Esophagus muscularis mucosa (tissue), 4 donors: ENCODE measurements around the gene KDM4D. TPM values are rescaled to one million over a fixed set of nuclear protein-coding genes. Genes with fewer than 3 reads are reported as not detected.

Experiments used
- DNase-seq: peaks from one replicate; pipeline ENCODE4 v3.0.0-alpha.2; 2017; ENCODE audit errors: extremely low spot score
- H3K27ac ChIP-seq, 4 donors: fragments of 200-600 bp; sonication (generic); replicated peaks in 1 of 4; 1 replicate in 3 of 4; 2 replicates in 1 of 4; pipeline ENCODE4 v1.5.1; 2016 to 2019; ENCODE audit warnings: mild to moderate bottlenecking in 1 of 4
- H3K27me3 ChIP-seq, 4 donors: fragments of 200-600 bp; sonication (generic); one replicate each; pipeline versions ENCODE4 v1.5.1 to v1.6.0; 2016 to 2019
- H3K36me3 ChIP-seq, 4 donors: fragments of 200-600 bp; sonication (generic); one replicate each; pipeline ENCODE4 v1.5.1; 2016 to 2019
- H3K4me1 ChIP-seq, 4 donors: fragments of 200-600 bp; sonication (generic); one replicate each; pipeline ENCODE4 v1.5.1; 2016 to 2019
- H3K4me3 ChIP-seq, 4 donors: fragments of 200-600 bp; sonication (generic); 1 replicate in 2 of 4; 2 replicates in 2 of 4; pipeline ENCODE4 v1.5.1; 2016 to 2019; ENCODE audit warnings: mild to moderate bottlenecking in 4 of 4, moderate library complexity in 1 of 4
- H3K9me3 ChIP-seq, 4 donors: fragments of 200-600 bp; sonication (generic); 1 replicate in 3 of 4; 2 replicates in 1 of 4; pipeline ENCODE4 v1.5.1; 2016 to 2019
- CTCF ChIP-seq, 3 experiments: fragments of 200-600 bp in 2 of 3; fragments of 450-650 bp in 1 of 3; sonication (generic) in 2 of 3; IDR thresholded peaks; one replicate each; pipeline ENCODE4 v1.5.1; 2017 to 2019; ENCODE audit warnings: antibody characterized with exemption in 3 of 3, mild to moderate bottlenecking in 2 of 3, moderate library complexity in 1 of 3
- EP300 ChIP-seq: sonication (generic); formaldehyde crosslinking; IDR thresholded peaks from one replicate; pipeline ENCODE4 v1.6.1; 2017; ENCODE audit warnings: antibody characterized with exemption
- POLR2A ChIP-seq: fragments of 450-650 bp; IDR thresholded peaks from one replicate; pipeline ENCODE4 v1.6.1; 2017; ENCODE audit warnings: antibody characterized with exemption, moderate library complexity, mild to moderate bottlenecking, low read depth
- POLR2AphosphoS5 ChIP-seq, 2 donors: sonication (generic); formaldehyde crosslinking; IDR thresholded peaks; one replicate each; pipeline ENCODE4 v1.6.1; 2017; ENCODE audit warnings: antibody characterized with exemption in 2 of 2
- WGBS: methylation state at CpG from one replicate; pipeline ENCODE4 v1.1.5; 2018; 5-methylcytosine and 5-hydroxymethylcytosine counted together
- intact Hi-C: fragments of 100-400 bp; cut with DNase I; formaldehyde crosslinking; loops from one replicate; pipeline ENCODE4 v1.15.1; 2023
- total RNA-seq, 4 donors: library from RNA; depleted of rRNA; stranded (reverse); fragments of >200 nt; gene quantifications; one replicate each; pipeline versions ENCODE4 v1.1.0 to v1.2.1, GENCODE V29; 2016

Gene KDM4D
- total RNA-seq, 4 donors from 2014 or later: under 0.01 to 0.58 (median 0.40) TPM

- H3K27me3 ChIP-seq: no peaks in the 10 kb centered on the region
- no peak for DNase-seq
- H3K4me1 ChIP-seq: no peaks in the 10 kb centered on the region
- no peak for TF ChIP-seq CTCF (IDR thresholded peaks at IDR 0.05)
- no peak for TF ChIP-seq POLR2AphosphoS5 (IDR thresholded peaks at IDR 0.05)
- TF ChIP-seq EP300: no peak
- no peak for TF ChIP-seq POLR2A
- H3K27ac ChIP-seq: no peak overlapping the region
- intact Hi-C loops: no loop called here
- H3K9me3 ChIP-seq: no peaks in the 10 kb centered on the region
- H3K36me3 ChIP-seq: no peaks in the 10 kb centered on the region
- WGBS: 85% methylated on average over 4 of the region's 4 CpGs
- no peak overlapping the region for H3K4me3 ChIP-seq
These were observed 13.9 kb downstream of the KDM4D start for GRCh38 chr11:94987378-94987777.

- intact Hi-C loops: no loop called here
- H3K27ac ChIP-seq: no peak overlapping the region
- 70% methylated on average over 1 of the region's 1 CpG for WGBS
- DNase-seq: no peak
- H3K27me3 ChIP-seq: no peaks in the 10 kb centered on the region
- no peaks in the 10 kb centered on the region for H3K4me1 ChIP-seq
- TF ChIP-seq POLR2A: no peak
- no peak for TF ChIP-seq EP300
- no peak for TF ChIP-seq CTCF (IDR thresholded peaks at IDR 0.05)
- no peak for TF ChIP-seq POLR2AphosphoS5 (IDR thresholded peaks at IDR 0.05)
- no peaks in the 10 kb centered on the region for H3K9me3 ChIP-seq
- no peaks in the 10 kb centered on the region for H3K36me3 ChIP-seq
- no peak overlapping the region for H3K4me3 ChIP-seq
These were observed 15.2 kb downstream of the KDM4D start for GRCh38 chr11:94988748-94989147.

- no peak for DNase-seq
- H3K4me3 ChIP-seq: no peak overlapping the region
- intact Hi-C loops: no loop called here
- WGBS: 96% methylated on average over 2 of the region's 2 CpGs
- H3K27ac ChIP-seq: no peak overlapping the region
- H3K4me1 ChIP-seq: no peaks in the 10 kb centered on the region
- H3K36me3 ChIP-seq: peaks cover 0 to 7% (median 0%) of the 10 kb centered on the region in 4 donors
- H3K9me3 ChIP-seq: no peaks in the 10 kb centered on the region
- H3K27me3 ChIP-seq: no peaks in the 10 kb centered on the region
- no peak for TF ChIP-seq EP300
- no peak for TF ChIP-seq CTCF (IDR thresholded peaks at IDR 0.05)
- TF ChIP-seq POLR2AphosphoS5 (IDR thresholded peaks at IDR 0.05): no peak
- TF ChIP-seq POLR2A: no peak
These were observed 20.0 kb downstream of the KDM4D start for GRCh38 chr11:94993400-94993943.

- DNase-seq: no peak
- TF ChIP-seq EP300 (no peak), CTCF (IDR thresholded peaks at IDR 0.05) (no peak), POLR2A (no peak)
- H3K4me1 ChIP-seq: no peaks in the 10 kb centered on the region
- H3K36me3 ChIP-seq: peaks cover 0 to 10% (median 0%) of the 10 kb centered on the region in 4 donors
- WGBS: 95% methylated on average over 6 of the region's 6 CpGs
- H3K9me3 ChIP-seq: no peaks in the 10 kb centered on the region
- no peak overlapping the region for H3K27ac ChIP-seq
- no peaks in the 10 kb centered on the region for H3K27me3 ChIP-seq
- intact Hi-C loops: no loop called here
- H3K4me3 ChIP-seq: no peak overlapping the region
These were observed 23.9 kb downstream of the KDM4D start for GRCh38 chr11:94997437-94997836.

GRCh38 chr11:94998285-94998684 is 24.8 kb downstream of the KDM4D start:
- Histone ChIP-seq H3K27me3 (no peaks in the 10 kb centered on the region), H3K9me3 (no peaks in the 10 kb centered on the region), H3K36me3 (peaks cover 0 to 10% (median 0%) of the 10 kb centered on the region in 4 donors), H3K4me3 (no peak overlapping the region), H3K4me1 (no peaks in the 10 kb centered on the region), H3K27ac (no peak overlapping the region)
- TF ChIP-seq POLR2AphosphoS5 (IDR thresholded peaks at IDR 0.05): no peak
- no peak for TF ChIP-seq POLR2A
- no peak for TF ChIP-seq EP300
- no peak for TF ChIP-seq CTCF (IDR thresholded peaks at IDR 0.05)
- DNase-seq: no peak
- WGBS: no CpG with 5 or more reads among the region's 13 CpGs
- intact Hi-C loops: no loop called here
